HG03460 (cell line): ENCODE measurements around the gene NCOA7.
"Not testable (repeated sequence)": the region's sequence is repeated elsewhere in the genome, so short reads cannot be mapped to it uniquely, and the experiment has no call there.

Source experiments
- ATAC-seq: cut with Tn5 transposase; IDR thresholded peaks from one replicate; pipeline ENCODE4 v1.9.1; 2021; ENCODE audit not compliant: unreplicated experiment

Gene NCOA7

GRCh38 chr6:125913864-125914351 is 123.1 kb downstream of the NCOA7 start:
- no peak for ATAC-seq

GRCh38 chr6:125918230-125918629 is 127.5 kb downstream of the NCOA7 start:
- ATAC-seq = no peak

GRCh38 chr6:125918681-125919566 is 128.2 kb downstream of the NCOA7 start:
- ATAC-seq = peak; percentile 97

- ATAC-seq = no peak
Observed at GRCh38 chr6:125919618-125920017, 128.9 kb downstream of the NCOA7 start.

GRCh38 chr6:125922322-125922860 is 131.6 kb downstream of the NCOA7 start:
- ATAC-seq = no peak

- no peak for ATAC-seq
Observed at GRCh38 chr6:125923366-125923877, 132.7 kb downstream of the NCOA7 start.

- no peak for ATAC-seq
Observed at GRCh38 chr6:125924169-125924568, 133.4 kb downstream of the NCOA7 start.

- no peak for ATAC-seq
Observed at GRCh38 chr6:125924697-125925358, 134.1 kb downstream of the NCOA7 start.

- ATAC-seq = no peak
Observed at GRCh38 chr6:125926711-125927110, 136.0 kb downstream of the NCOA7 start.

GRCh38 chr6:125927761-125928160 is 137.0 kb downstream of the NCOA7 start:
- no peak for ATAC-seq

- ATAC-seq = no peak
Observed at GRCh38 chr6:125930765-125931418, 140.1 kb downstream of the NCOA7 start.

- peak; percentile 46 for ATAC-seq
Observed at GRCh38 chr6:125931733-125932450, 141.1 kb downstream of the NCOA7 start.

- no peak for ATAC-seq
Observed at GRCh38 chr6:125932451-125932795, 141.7 kb downstream of the NCOA7 start.

- not testable (repeated sequence) for ATAC-seq
Observed at GRCh38 chr6:125935520-125935919, 144.8 kb downstream of the NCOA7 start.

- ATAC-seq = no peak
Observed at GRCh38 chr6:125939026-125939425, 148.3 kb downstream of the NCOA7 start.

- ATAC-seq = no peak
Observed at GRCh38 chr6:125939791-125940190, 149.0 kb downstream of the NCOA7 start.

GRCh38 chr6:125940247-125941041 is 149.7 kb downstream of the NCOA7 start:
- no peak for ATAC-seq

- ATAC-seq = no peak
Observed at GRCh38 chr6:125942672-125943527, 152.1 kb downstream of the NCOA7 start.
